ENCODE results near the gene FBXL16.

Gene FBXL16

DNA sequence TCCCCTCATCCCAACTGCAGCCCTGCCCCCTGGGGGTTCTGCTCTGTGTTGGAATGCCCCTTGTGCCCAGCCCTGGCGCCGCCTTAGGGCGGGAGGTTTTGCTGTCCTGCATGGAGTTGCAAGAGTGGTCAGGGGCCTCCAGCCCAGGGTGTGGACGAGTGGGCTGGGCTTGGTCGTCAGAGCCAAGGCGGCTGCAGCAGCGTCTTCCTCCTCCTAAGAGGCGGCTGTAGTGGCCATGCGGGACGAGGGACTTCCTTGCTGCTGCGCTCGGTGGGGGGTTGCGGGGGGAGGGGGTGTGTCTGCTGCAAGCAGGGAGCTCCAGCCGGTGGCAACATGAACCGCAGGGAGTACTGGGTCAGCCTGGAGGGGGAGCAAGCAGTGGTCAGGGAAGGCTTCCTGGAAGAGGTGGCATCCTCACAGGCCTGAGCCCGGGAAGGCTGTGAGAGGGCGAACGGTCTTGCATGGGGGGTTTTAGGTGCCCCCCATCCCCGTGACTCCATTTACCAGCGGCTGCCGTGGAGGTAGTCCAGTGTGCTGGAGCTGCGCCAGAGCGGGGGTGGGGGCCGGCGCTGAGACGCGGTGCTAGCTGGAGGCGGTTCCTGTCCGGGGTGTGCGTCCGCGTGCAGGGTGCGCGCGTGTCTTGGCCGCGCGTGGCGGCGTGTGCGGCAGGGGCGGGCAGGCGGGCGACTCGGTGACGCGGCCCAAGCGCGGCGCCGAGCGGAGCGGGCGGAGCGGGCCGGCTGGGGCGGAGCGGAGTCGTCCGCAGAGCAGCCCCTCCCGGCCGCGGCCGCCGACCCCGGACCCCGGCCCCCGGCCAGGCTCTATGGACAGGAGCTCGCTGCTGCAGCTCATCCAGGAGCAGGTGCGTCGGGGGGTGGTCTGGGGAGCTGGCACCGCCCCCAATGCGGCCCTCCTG lies 30.4 kb downstream of the FBXL16 start, which contains the start of gene RHBDL1 (continued):
- TF ChIP-seq, protein P1, sequence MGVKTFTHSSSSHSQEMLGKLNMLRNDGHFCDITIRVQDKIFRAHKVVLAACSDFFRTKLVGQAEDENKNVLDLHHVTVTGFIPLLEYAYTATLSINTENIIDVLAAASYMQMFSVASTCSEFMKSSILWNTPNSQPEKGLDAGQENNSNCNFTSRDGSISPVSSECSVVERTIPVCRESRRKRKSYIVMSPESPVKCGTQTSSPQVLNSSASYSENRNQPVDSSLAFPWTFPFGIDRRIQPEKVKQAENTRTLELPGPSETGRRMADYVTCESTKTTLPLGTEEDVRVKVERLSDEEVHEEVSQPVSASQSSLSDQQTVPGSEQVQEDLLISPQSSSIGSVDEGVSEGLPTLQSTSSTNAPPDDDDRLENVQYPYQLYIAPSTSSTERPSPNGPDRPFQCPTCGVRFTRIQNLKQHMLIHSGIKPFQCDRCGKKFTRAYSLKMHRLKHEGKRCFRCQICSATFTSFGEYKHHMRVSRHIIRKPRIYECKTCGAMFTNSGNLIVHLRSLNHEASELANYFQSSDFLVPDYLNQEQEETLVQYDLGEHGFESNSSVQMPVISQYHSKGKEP (tag by site-specific recombination; IDR thresholded peaks at IDR 0.05) = no peak
- no peak for TF ChIP-seq ZNF239 (tag by site-specific recombination; IDR thresholded peaks at IDR 0.05)
- TF ChIP-seq KLF7 (tag by site-specific recombination; IDR thresholded peaks at IDR 0.05; ENCODE audit: borderline replicate concordance) = no peak
- TF ChIP-seq, protein P2, sequence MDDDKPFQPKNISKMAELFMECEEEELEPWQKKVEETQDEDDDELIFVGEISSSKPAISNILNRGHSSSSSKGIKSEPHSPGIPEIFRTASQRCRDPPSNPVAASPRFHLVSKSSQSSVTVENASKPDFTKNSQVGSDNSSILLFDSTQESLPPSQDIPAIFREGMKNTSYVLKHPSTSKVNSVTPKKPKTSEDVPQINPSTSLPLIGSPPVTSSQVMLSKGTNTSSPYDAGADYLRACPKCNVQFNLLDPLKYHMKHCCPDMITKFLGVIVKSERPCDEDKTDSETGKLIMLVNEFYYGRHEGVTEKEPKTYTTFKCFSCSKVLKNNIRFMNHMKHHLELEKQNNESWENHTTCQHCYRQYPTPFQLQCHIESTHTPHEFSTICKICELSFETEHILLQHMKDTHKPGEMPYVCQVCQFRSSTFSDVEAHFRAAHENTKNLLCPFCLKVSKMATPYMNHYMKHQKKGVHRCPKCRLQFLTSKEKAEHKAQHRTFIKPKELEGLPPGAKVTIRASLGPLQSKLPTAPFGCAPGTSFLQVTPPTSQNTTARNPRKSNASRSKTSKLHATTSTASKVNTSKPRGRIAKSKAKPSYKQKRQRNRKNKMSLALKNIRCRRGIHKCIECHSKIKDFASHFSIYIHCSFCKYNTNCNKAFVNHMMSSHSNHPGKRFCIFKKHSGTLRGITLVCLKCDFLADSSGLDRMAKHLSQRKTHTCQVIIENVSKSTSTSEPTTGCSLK (tag by site-specific recombination; IDR thresholded peaks at IDR 0.05) = no peak

DNA sequence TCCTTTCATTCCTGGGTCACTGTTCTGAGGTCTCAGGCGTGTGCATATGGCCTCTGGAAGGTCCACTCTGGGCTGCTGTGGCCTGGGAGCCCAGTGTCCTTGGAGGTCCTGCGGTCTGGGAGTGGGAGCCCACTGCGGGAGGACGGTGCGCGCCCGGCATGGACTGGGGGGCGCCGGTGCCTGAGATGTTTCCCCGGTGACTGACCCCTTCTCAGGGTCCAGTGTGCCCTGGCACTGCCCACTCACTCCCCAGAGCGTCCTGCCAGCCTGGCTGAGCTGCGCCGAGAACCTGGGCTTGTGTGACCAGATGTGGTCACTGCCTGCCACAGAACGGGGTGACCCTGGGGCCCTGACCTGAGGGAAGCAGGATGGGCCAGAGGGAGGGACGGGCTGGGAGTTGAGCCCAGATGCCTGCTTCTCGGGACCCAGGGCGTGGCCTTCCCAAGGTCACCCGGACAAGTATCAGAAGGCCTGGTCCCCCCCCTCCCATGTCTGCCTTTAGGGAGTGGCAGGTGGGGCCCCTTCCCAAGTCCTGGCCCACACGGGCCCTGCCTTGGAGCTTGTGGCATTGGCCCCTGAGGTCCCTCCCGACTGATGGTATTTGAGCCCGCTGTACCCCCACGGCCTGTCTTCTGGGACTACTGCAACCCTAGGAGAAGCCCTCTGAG lies 31.3 kb downstream of the FBXL16 start:
- CTCF ChIA-PET = interaction anchor here (1.4 kb wide), 1 partner anchor 10 kb away, joined by 8 read pairs; no protein-coding TSS in a partner anchor
- Histone ChIP-seq H3K9me3 (ENCODE audit: control insufficient read depth, insufficient read depth, low read depth, low read length) (no peaks in the 10 kb centered on the region), H3K4me1 (ENCODE audit: control insufficient read depth, insufficient read depth, low read length) (peaks cover 5% of the 10 kb centered on the region; the same call in 1 of the 2 replicates), H3K4me3 (ENCODE audit: low read depth, low read length) (no peak overlapping the region), H3K36me3 (ENCODE audit: control insufficient read depth in 2 of 2, insufficient read depth in 1 of 2, low read length in 2 of 2) (peaks cover 0 to 58% of the 10 kb centered on the region in 2 experiments; a peak in 1 of 3 replicates), H3K27ac (ENCODE audit: extremely low read depth, low read depth, low read length) (no peak overlapping the region)
- POLR2A ChIA-PET = interaction anchor here (1.2 to 2.6 kb wide), 5 partner anchors 8 to 16 kb away, joined by 3 to 10 read pairs (median 6); partner anchors contain the start of genes JMJD8 and WDR24
- TF ChIP-seq ZBTB21 (tag by site-specific recombination; IDR thresholded peaks at IDR 0.05) (no peak), ZNF175 (tag by site-specific recombination; IDR thresholded peaks at IDR 0.05) (no peak), EGR2 (tag by site-specific recombination; IDR thresholded peaks at IDR 0.05; ENCODE audit: low read depth) (no peak), GLIS1 (tag by site-specific recombination; IDR thresholded peaks at IDR 0.05) (no peak), ZFP37 (tag by site-specific recombination; IDR thresholded peaks at IDR 0.05) (no peak), ZNF132 (tag by site-specific recombination; IDR thresholded peaks at IDR 0.05; ENCODE audit: borderline replicate concordance) (no peak), OVOL3 (tag by site-specific recombination; IDR thresholded peaks at IDR 0.05) (no peak), BCL11B (tag by site-specific recombination; IDR thresholded peaks at IDR 0.05; ENCODE audit: low read depth) (peak; percentile 78), ZNF157 (tag by site-specific recombination; IDR thresholded peaks at IDR 0.05) (no peak), RBAK (tag by site-specific recombination; IDR thresholded peaks at IDR 0.05) (no peak)
- TF ChIP-seq, protein P3, sequence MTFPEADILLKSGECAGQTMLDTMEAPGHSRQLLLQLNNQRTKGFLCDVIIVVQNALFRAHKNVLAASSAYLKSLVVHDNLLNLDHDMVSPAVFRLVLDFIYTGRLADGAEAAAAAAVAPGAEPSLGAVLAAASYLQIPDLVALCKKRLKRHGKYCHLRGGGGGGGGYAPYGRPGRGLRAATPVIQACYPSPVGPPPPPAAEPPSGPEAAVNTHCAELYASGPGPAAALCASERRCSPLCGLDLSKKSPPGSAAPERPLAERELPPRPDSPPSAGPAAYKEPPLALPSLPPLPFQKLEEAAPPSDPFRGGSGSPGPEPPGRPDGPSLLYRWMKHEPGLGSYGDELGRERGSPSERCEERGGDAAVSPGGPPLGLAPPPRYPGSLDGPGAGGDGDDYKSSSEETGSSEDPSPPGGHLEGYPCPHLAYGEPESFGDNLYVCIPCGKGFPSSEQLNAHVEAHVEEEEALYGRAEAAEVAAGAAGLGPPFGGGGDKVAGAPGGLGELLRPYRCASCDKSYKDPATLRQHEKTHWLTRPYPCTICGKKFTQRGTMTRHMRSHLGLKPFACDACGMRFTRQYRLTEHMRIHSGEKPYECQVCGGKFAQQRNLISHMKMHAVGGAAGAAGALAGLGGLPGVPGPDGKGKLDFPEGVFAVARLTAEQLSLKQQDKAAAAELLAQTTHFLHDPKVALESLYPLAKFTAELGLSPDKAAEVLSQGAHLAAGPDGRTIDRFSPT (tag by site-specific recombination; IDR thresholded peaks at IDR 0.05) = peak; percentile 60

Measured in HEK293 (cell line).